Large intestine (tissue), 3 donors: Measurements from ENCODE around the gene ARFGEF2. TPM values are rescaled to one million over a fixed set of nuclear protein-coding genes. Genes with fewer than 3 reads are reported as not detected.
"Not testable (repeated sequence)": the region's sequence is repeated elsewhere in the genome, so short reads cannot be mapped to it uniquely, and the experiment has no call there.

Source experiments
- DNase-seq, 2 donors: peaks; one replicate each; pipeline versions ENCODE4 v3.0.0 to v3.0.0-alpha.2; 2013
- H3K27ac ChIP-seq: one replicate; pipeline ENCODE4 v1.5.1; 2013; ENCODE audit warnings: low read length
- H3K27me3 ChIP-seq: 2 replicates; pipeline ENCODE4 v1.6.1; 2013; ENCODE audit warnings: low read length; ENCODE audit not compliant: control insufficient read depth, insufficient read depth
- H3K36me3 ChIP-seq: 2 replicates; pipeline ENCODE4 v1.6.1; 2013; ENCODE audit warnings: low read length; ENCODE audit not compliant: control insufficient read depth, insufficient read depth
- H3K4me1 ChIP-seq: one replicate; pipeline ENCODE4 v1.6.1; 2013; ENCODE audit warnings: low read length; ENCODE audit not compliant: control insufficient read depth, insufficient read depth
- H3K4me3 ChIP-seq: one replicate; pipeline ENCODE4 v1.5.1; 2013; ENCODE audit warnings: low read length
- H3K9me3 ChIP-seq: one replicate; pipeline ENCODE4 v1.6.1; 2013; ENCODE audit warnings: mild to moderate bottlenecking, low read depth, low read length, moderate library complexity; ENCODE audit not compliant: control insufficient read depth
- WGBS: methylation state at CpG from one replicate; pipeline ENCODE4 v1.1.5; 2013; ENCODE audit warnings: low lambda C conversion rate; ENCODE audit not compliant: insufficient coverage; 5-methylcytosine and 5-hydroxymethylcytosine counted together
- polyA plus RNA-seq: library from polyadenylated mRNA; unstranded; fragments of 120-200 nt; gene quantifications from one replicate; pipeline ENCODE4 v1.2.1, GENCODE V29; 2013

ARFGEF2 gene
- polyA plus RNA-seq, 1 donor = 43.7 TPM

GRCh38 chr20:48965189-48965910 lies 43.8 kb downstream of the ARFGEF2 start:
- H3K36me3 ChIP-seq = peaks cover 59% of the 10 kb centered on the region
- no peaks in the 10 kb centered on the region for H3K27me3 ChIP-seq
- 50% methylated on average over 2 of the region's 3 CpGs for WGBS
- H3K4me3 ChIP-seq = no peak overlapping the region
- DNase-seq = no peak
- no peak overlapping the region for H3K27ac ChIP-seq
- H3K4me1 ChIP-seq = no peaks in the 10 kb centered on the region
- H3K9me3 ChIP-seq = no peaks in the 10 kb centered on the region

- H3K4me1 ChIP-seq = peaks cover 2% of the 10 kb centered on the region
- H3K36me3 ChIP-seq = peaks cover 63% of the 10 kb centered on the region
- no peak overlapping the region for H3K4me3 ChIP-seq
- 100% methylated on average over 1 of the region's 10 CpGs for WGBS
- DNase-seq = no peak
- H3K9me3 ChIP-seq = no peaks in the 10 kb centered on the region
- H3K27ac ChIP-seq = no peak overlapping the region
- no peaks in the 10 kb centered on the region for H3K27me3 ChIP-seq
Observed at GRCh38 chr20:48970681-48971365, 49.3 kb downstream of the ARFGEF2 start.

- H3K9me3 ChIP-seq = no peaks in the 10 kb centered on the region
- peaks cover 60% of the 10 kb centered on the region for H3K36me3 ChIP-seq
- H3K27ac ChIP-seq = no peak overlapping the region
- WGBS = no CpG with 5 or more reads among the region's 4 CpGs
- DNase-seq = no peak
- no peaks in the 10 kb centered on the region for H3K27me3 ChIP-seq
- no peak overlapping the region for H3K4me3 ChIP-seq
- H3K4me1 ChIP-seq = peaks cover 2% of the 10 kb centered on the region
Observed at GRCh38 chr20:48971956-48972355, 50.4 kb downstream of the ARFGEF2 start.

GRCh38 chr20:48972816-48973215 lies 51.3 kb downstream of the ARFGEF2 start:
- no peak overlapping the region for H3K27ac ChIP-seq
- no peaks in the 10 kb centered on the region for H3K27me3 ChIP-seq
- H3K9me3 ChIP-seq = no peaks in the 10 kb centered on the region
- no peak for DNase-seq
- WGBS = 90% methylated on average over 2 of the region's 3 CpGs
- H3K4me3 ChIP-seq = no peak overlapping the region
- peaks cover 57% of the 10 kb centered on the region for H3K36me3 ChIP-seq
- H3K4me1 ChIP-seq = peaks cover 2% of the 10 kb centered on the region

GRCh38 chr20:48975955-48976354 lies 54.4 kb downstream of the ARFGEF2 start:
- WGBS = no CpG with 5 or more reads among the region's 9 CpGs

GRCh38 chr20:48979980-48980379 lies 58.5 kb downstream of the ARFGEF2 start:
- H3K36me3 ChIP-seq = peaks cover 38% of the 10 kb centered on the region
- not testable (repeated sequence) for H3K4me1 ChIP-seq, H3K9me3 ChIP-seq, H3K27ac ChIP-seq, H3K27me3 ChIP-seq, H3K4me3 ChIP-seq, DNase-seq
- WGBS = 83% methylated on average over 1 of the region's 2 CpGs

More at GRCh38 chr20:48975955-48976354, 54.4 kb downstream of the ARFGEF2 start:
- Histone ChIP-seq H3K9me3 (no peaks in the 10 kb centered on the region), H3K27me3 (no peaks in the 10 kb centered on the region), H3K27ac (no peak overlapping the region), H3K4me3 (no peak overlapping the region), H3K4me1 (peaks cover 2% of the 10 kb centered on the region), H3K36me3 (peaks cover 33% of the 10 kb centered on the region)
- no peak for DNase-seq

- no peak for DNase-seq
- Histone ChIP-seq H3K27ac (no peak overlapping the region), H3K4me1 (no peaks in the 10 kb centered on the region), H3K27me3 (no peaks in the 10 kb centered on the region), H3K36me3 (peaks cover 57% of the 10 kb centered on the region), H3K4me3 (no peak overlapping the region), H3K9me3 (peaks cover 3% of the 10 kb centered on the region)
- WGBS = 80% methylated on average over 1 of the region's 5 CpGs
Observed at GRCh38 chr20:48983423-48984400, 62.2 kb downstream of the ARFGEF2 start.

- Histone ChIP-seq H3K27ac (no peak overlapping the region), H3K4me1 (no peaks in the 10 kb centered on the region), H3K27me3 (no peaks in the 10 kb centered on the region), H3K4me3 (no peak overlapping the region), H3K9me3 (peaks cover 3% of the 10 kb centered on the region), H3K36me3 (peaks cover 67% of the 10 kb centered on the region)
- WGBS = 100% methylated on average over 1 of the region's 10 CpGs
- no peak for DNase-seq
Observed at GRCh38 chr20:48984575-48985219, 63.2 kb downstream of the ARFGEF2 start.

GRCh38 chr20:48986899-48987298 lies 65.4 kb downstream of the ARFGEF2 start:
- no CpG with 5 or more reads among the region's 2 CpGs for WGBS
- Histone ChIP-seq H3K4me1 (no peaks in the 10 kb centered on the region), H3K27me3 (no peaks in the 10 kb centered on the region), H3K9me3 (peaks cover 3% of the 10 kb centered on the region), H3K36me3 (peaks cover 86% of the 10 kb centered on the region), H3K4me3 (no peak overlapping the region), H3K27ac (no peak overlapping the region)
- DNase-seq = no peak

- H3K36me3 ChIP-seq = peaks cover 89% of the 10 kb centered on the region
- H3K4me1 ChIP-seq = no peaks in the 10 kb centered on the region
- no peaks in the 10 kb centered on the region for H3K27me3 ChIP-seq
- WGBS = no CpG with 5 or more reads among the region's 1 CpG
- H3K4me3 ChIP-seq = no peak overlapping the region
- H3K9me3 ChIP-seq = no peaks in the 10 kb centered on the region
- no peak overlapping the region for H3K27ac ChIP-seq
- DNase-seq = no peak
Observed at GRCh38 chr20:48990467-48990866, 69.0 kb downstream of the ARFGEF2 start.
